ENCODE data around the gene PCCA.

PCCA gene

GRCh38 chr13:100432611-100433010 is 343.7 kb downstream of the PCCA start:
- no peak for DNase-seq (ENCODE audit: low read depth)

- DNase-seq (ENCODE audit: low read depth) = no peak
Measured at GRCh38 chr13:100433475-100433874, 344.6 kb downstream of the PCCA start.

- no peak for DNase-seq (ENCODE audit: low read depth)
Measured at GRCh38 chr13:100434010-100434763, 345.3 kb downstream of the PCCA start.

- no peak for DNase-seq (ENCODE audit: low read depth)
Measured at GRCh38 chr13:100436099-100436498, 347.2 kb downstream of the PCCA start.

GRCh38 chr13:100438059-100438788 is 349.3 kb downstream of the PCCA start:
- no peak for DNase-seq (ENCODE audit: low read depth)

GRCh38 chr13:100439247-100439970 is 350.5 kb downstream of the PCCA start:
- no peak for DNase-seq (ENCODE audit: low read depth)

- DNase-seq (ENCODE audit: low read depth) = no peak
Measured at GRCh38 chr13:100440751-100441425, 352.0 kb downstream of the PCCA start.

GRCh38 chr13:100442095-100442832 is 353.4 kb downstream of the PCCA start:
- DNase-seq (ENCODE audit: low read depth) = no peak

GRCh38 chr13:100443278-100443997 is 354.5 kb downstream of the PCCA start:
- DNase-seq (ENCODE audit: low read depth) = no peak

GRCh38 chr13:100443998-100444328 is 355.1 kb downstream of the PCCA start:
- DNase-seq (ENCODE audit: low read depth) = no peak

- DNase-seq (ENCODE audit: low read depth) = no peak
Measured at GRCh38 chr13:100447831-100448230, 358.9 kb downstream of the PCCA start.

GRCh38 chr13:100451923-100452322 is 363.0 kb downstream of the PCCA start:
- DNase-seq (ENCODE audit: low read depth) = no peak

- no peak for DNase-seq (ENCODE audit: low read depth)
Measured at GRCh38 chr13:100454876-100455275, 366.0 kb downstream of the PCCA start.

- DNase-seq (ENCODE audit: low read depth) = no peak
Measured at GRCh38 chr13:100458673-100459072, 369.8 kb downstream of the PCCA start.

- DNase-seq (ENCODE audit: low read depth) = no peak
Measured at GRCh38 chr13:100459747-100460146, 370.9 kb downstream of the PCCA start.

GRCh38 chr13:100460266-100460665 is 371.4 kb downstream of the PCCA start:
- DNase-seq (ENCODE audit: low read depth) = no peak

- DNase-seq (ENCODE audit: low read depth) = no peak
Measured at GRCh38 chr13:100460791-100461190, 371.9 kb downstream of the PCCA start.

GRCh38 chr13:100461309-100462030 is 372.6 kb downstream of the PCCA start:
- no peak for DNase-seq (ENCODE audit: low read depth)

- no peak for DNase-seq (ENCODE audit: low read depth)
Measured at GRCh38 chr13:100464006-100464405, 375.1 kb downstream of the PCCA start.

GRCh38 chr13:100465558-100465957 is 376.7 kb downstream of the PCCA start:
- DNase-seq (ENCODE audit: low read depth) = no peak

Measured in stimulated activated CD8-positive, alpha-beta memory T cell treated with anti-CD3 and anti-CD28 coated beads, Interleukin-12 subunit alpha, Interleukin-12 subunit beta, amount 100 ng/mL, for 4 hours (primary cell).